Stimulated activated CD4-positive, alpha-beta T cell treated with anti-CD3 and anti-CD28 coated beads, Interleukin-1b, Interleukin-23, amount 100 ng/mL, for 24 hours (primary cell): ENCODE measurements around the gene GRWD1.
A peak's percentile ranks its signal among the peaks of the same experiment; 100 is the strongest.

Experiments
- DNase-seq, 4 experiments: peaks; one replicate each; pipeline ENCODE4 v3.0.0-alpha.2; 2020; ENCODE audit warnings: low read depth in 4 of 4, low spot score in 1 of 4

The GRWD1 gene

GRCh38 chr19:48496959-48497727 is 51.4 kb downstream of the GRWD1 start:
- no peak for DNase-seq

GRCh38 chr19:48497728-48498594 is 52.2 kb downstream of the GRWD1 start:
- no peak for DNase-seq

DNA sequence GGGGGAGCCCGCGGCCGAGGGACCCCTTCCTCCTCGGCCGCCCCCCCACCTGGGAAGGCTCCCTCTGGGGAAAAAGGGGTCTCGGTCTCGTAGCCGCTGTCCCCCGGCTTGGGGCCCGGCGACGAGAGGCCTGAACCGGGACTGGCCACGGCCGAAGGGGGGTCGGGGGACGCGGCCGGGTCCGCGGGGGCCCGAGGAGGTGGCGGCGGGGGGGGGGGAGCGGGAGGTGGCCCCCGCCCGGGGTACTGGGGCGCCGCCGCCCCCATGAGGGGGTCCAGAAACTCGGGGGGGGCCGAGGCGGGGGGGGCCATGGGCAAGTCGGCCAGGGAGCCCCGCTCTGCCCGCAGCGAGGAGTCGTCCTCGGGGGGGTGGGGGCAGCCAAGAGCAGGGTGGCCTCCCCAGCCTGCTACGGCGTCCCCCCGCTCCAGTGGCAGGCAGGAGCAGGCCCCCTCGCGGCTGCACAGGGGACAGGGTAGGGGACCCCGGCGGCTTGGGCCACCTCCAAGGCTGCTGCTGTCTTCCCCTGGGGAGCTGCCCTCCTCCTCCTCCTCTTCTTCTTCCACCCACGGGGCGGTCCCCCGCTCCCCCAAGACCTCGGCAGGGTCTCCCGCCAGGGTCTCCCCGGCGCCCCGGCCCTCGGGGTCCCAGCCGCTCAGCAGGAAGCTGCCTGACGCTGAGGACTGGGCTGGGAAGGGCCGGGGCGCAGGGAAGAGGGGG is 53.0 kb downstream of the GRWD1 start:
- no peak for DNase-seq

GRCh38 chr19:48499316-48500090 is 53.7 kb downstream of the GRWD1 start:
- DNase-seq, result no peak

GRCh38 chr19:48500830-48501493 is 55.2 kb downstream of the GRWD1 start:
- no peak for DNase-seq

GRCh38 chr19:48501494-48502349 is 55.9 kb downstream of the GRWD1 start:
- peak in 2 of 4 experiments; percentile 46 to 55 for DNase-seq

DNA sequence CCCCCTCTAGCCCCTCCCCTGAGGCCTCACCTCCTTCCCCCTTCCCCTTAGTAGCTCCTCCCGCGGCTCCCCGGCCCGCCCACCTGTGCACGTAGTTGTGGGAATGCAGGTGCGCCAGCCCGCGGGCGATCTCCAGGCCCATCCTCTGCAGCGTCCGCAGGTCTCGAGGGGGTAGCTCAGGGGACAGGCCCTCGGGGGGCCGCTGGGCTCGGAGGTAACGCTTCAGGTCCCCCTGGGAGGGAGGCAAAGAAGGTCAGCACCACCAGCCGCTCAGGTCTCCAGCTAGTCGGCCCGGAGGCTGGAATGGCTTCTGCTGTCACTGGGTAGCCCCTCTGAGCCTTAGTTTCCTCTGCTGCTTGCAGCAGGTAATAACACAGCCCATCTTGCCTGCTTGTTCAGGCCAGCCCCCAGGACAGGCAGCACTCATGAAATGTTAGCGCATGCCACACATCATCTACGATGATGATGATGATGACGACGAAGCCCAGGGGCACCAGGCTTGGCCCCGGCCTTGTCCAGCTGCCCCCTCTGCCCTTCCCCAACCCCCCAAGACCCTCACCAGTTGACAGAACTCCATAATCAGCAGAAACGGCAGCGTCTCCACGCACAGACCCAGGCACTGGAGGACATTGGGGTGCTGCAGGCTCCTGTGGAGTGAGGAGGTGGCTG is 56.7 kb downstream of the GRWD1 start:
- no peak for DNase-seq

- no peak for DNase-seq
Observed at GRCh38 chr19:48506138-48506733, 60.5 kb downstream of the GRWD1 start.
